Hepatocyte (in vitro differentiated cells): ENCODE results near the gene VWC2. TPM values are rescaled to one million over a fixed set of nuclear protein-coding genes. Genes with fewer than 3 reads are reported as not detected.

ENCODE experiments used
- DNase-seq: peaks from one replicate; pipeline ENCODE4 v3.0.0-alpha.2; 2016; ENCODE audit warnings: low spot score
- H2AFZ ChIP-seq: fragments of 200-600 bp; sonication (generic); 2 replicates; pipeline ENCODE4 v1.6.0; 2016; ENCODE audit warnings: antibody characterized with exemption, mild to moderate bottlenecking
- H3K27ac ChIP-seq: fragments of 200-600 bp; sonication (generic); 2 replicates; pipeline ENCODE4 v1.5.1; 2016; ENCODE audit warnings: mild to moderate bottlenecking
- H3K27me3 ChIP-seq: fragments of 200-600 bp; sonication (generic); 2 replicates; pipeline ENCODE4 v1.6.1; 2016
- H3K36me3 ChIP-seq: fragments of 200-600 bp; sonication (generic); replicated peaks from 2 replicates; pipeline ENCODE4 v1.5.1; 2016; ENCODE audit warnings: low read depth; ENCODE audit not compliant: insufficient read depth
- H3K4me1 ChIP-seq: fragments of 200-600 bp; sonication (generic); 2 replicates; pipeline ENCODE4 v1.5.1; 2016; ENCODE audit warnings: mild to moderate bottlenecking, moderate library complexity; ENCODE audit not compliant: insufficient read depth
- H3K4me2 ChIP-seq: fragments of 200-600 bp; sonication (generic); 2 replicates; pipeline ENCODE4 v1.6.0; 2016
- H3K4me3 ChIP-seq: fragments of 200-600 bp; sonication (generic); 2 replicates; pipeline ENCODE4 v1.5.1; 2016; ENCODE audit warnings: mild to moderate bottlenecking
- H3K79me2 ChIP-seq: fragments of 200-600 bp; sonication (generic); 2 replicates; pipeline ENCODE4 v1.6.0; 2017; ENCODE audit warnings: mild to moderate bottlenecking
- H3K9me2 ChIP-seq: fragments of 200-600 bp; sonication (generic); replicated peaks from 2 replicates; pipeline ENCODE4 v1.6.0; 2017; ENCODE audit warnings: mild to moderate bottlenecking; ENCODE audit not compliant: insufficient read depth
- H3K9me3 ChIP-seq: fragments of 200-600 bp; sonication (generic); 2 replicates; pipeline ENCODE4 v1.5.1; 2016; ENCODE audit warnings: low read depth, mild to moderate bottlenecking
- H4K20me1 ChIP-seq: fragments of 200-600 bp; sonication (generic); 2 replicates; pipeline ENCODE4 v1.6.0; 2016; ENCODE audit warnings: mild to moderate bottlenecking; ENCODE audit not compliant: insufficient read depth, poor library complexity, severe bottlenecking
- EZH2 ChIP-seq: fragments of 200-600 bp; sonication (generic); IDR thresholded peaks from 2 replicates; pipeline ENCODE4 v1.6.1; 2016; ENCODE audit warnings: antibody characterized with exemption, mild to moderate bottlenecking, borderline replicate concordance
- EZH2phosphoT487 ChIP-seq: fragments of 200-600 bp; sonication (generic); IDR thresholded peaks from one replicate; pipeline ENCODE4 v1.6.1; 2018; ENCODE audit warnings: antibody characterized with exemption, mild to moderate bottlenecking, low read depth, moderate library complexity; ENCODE audit not compliant: unreplicated experiment, severe bottlenecking
- WGBS: methylation state at CpG from one replicate; pipeline ENCODE4 v1.1.6; 2016; ENCODE audit warnings: low lambda C conversion rate; ENCODE audit errors: missing lambda C conversion rate; 5-methylcytosine and 5-hydroxymethylcytosine counted together
- polyA plus RNA-seq: library from polyadenylated mRNA; unstranded; fragments of >200 nt; fragmentation: Nextera tagmentation; extraction: Ambion mirVana; gene quantifications from 2 replicates; pipeline ENCODE4 v1.2.1, GENCODE V29; 2016
- total RNA-seq: library from RNA; depleted of rRNA; stranded (reverse); fragments of >200 nt; gene quantifications from 2 replicates; pipeline ENCODE4 v1.2.3, GENCODE V29; 2014
- TF ChIP-seq, protein P1 (sequence below): fragments of 200-600 bp; sonication (generic); IDR thresholded peaks from 2 replicates; pipeline ENCODE4 v1.5.1; 2016; ENCODE audit warnings: antibody characterized with exemption, mild to moderate bottlenecking; ENCODE audit not compliant: poor library complexity

Gene VWC2
- total and polyA plus RNA-seq, 2 experiments from 2014 or later, result not detected

DNA sequence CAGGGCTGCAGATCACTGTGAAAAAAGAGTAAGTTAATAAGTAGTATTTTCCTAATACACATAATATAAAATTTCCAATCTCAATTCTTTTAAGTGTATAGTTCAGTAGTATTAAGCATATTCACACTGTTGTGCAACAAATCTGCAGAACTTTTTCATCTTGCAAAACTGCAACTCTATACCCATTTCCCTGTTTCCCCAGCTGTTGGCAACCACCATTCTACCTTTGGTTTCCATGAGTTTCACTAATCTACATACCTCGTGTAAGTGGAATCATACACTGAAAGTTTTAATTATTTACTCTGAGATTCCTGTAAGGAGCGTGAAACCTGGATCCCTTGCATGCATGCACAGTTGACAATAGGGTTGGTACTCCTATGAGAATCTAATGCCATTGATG, 164.2 kb downstream of the VWC2 start:
- Histone ChIP-seq H3K79me2 (no peaks in the 10 kb centered on the region), H2AFZ (no peak overlapping the region), H3K36me3 (no peaks in the 10 kb centered on the region), H3K9me2 (no peaks in the 10 kb centered on the region), H3K4me2 (no peak overlapping the region), H3K4me1 (no peaks in the 10 kb centered on the region), H3K4me3 (no peak overlapping the region), H3K27ac (no peak overlapping the region), H4K20me1 (no peaks in the 10 kb centered on the region), H3K27me3 (no peaks in the 10 kb centered on the region), H3K9me3 (no peaks in the 10 kb centered on the region)
- TF ChIP-seq EZH2 (no peak), EZH2phosphoT487 (no peak)
- TF ChIP-seq, protein P1, sequence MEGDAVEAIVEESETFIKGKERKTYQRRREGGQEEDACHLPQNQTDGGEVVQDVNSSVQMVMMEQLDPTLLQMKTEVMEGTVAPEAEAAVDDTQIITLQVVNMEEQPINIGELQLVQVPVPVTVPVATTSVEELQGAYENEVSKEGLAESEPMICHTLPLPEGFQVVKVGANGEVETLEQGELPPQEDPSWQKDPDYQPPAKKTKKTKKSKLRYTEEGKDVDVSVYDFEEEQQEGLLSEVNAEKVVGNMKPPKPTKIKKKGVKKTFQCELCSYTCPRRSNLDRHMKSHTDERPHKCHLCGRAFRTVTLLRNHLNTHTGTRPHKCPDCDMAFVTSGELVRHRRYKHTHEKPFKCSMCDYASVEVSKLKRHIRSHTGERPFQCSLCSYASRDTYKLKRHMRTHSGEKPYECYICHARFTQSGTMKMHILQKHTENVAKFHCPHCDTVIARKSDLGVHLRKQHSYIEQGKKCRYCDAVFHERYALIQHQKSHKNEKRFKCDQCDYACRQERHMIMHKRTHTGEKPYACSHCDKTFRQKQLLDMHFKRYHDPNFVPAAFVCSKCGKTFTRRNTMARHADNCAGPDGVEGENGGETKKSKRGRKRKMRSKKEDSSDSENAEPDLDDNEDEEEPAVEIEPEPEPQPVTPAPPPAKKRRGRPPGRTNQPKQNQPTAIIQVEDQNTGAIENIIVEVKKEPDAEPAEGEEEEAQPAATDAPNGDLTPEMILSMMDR, result no peak
- DNase-seq, result no peak
- WGBS, result 91% methylated on average over 2 of the region's 2 CpGs
